ENCODE data around the gene DACT2.

DNA sequence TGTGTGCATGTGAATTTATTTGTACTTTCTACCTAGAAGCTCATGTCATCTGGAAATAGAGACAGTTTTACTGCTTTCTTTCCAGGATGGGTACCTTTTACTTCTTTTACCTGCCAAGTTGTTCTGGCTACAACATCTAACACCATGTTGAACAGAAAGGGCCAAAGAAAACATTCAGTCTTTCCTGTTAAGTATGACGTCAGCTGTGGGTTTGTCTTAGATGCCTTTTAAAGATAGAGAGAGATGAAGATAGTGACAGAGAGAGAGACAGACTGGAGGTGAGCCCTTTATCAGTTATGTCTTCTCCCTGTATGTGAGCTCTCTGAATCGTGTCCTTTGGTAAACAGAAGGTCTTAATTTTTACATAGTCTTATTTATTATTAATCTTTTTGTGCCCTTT is 3.4 kb upstream of the DACT2 start:
- TF ChIP-seq MYBL2 (CRISPR knock-in tag; IDR thresholded peaks at IDR 0.05) (no peak), JUN (CRISPR knock-in tag; IDR thresholded peaks at IDR 0.05) (no peak), ZNF671 (CRISPR knock-in tag; IDR thresholded peaks at IDR 0.05) (no peak)
- TF ChIP-seq, protein P1, sequence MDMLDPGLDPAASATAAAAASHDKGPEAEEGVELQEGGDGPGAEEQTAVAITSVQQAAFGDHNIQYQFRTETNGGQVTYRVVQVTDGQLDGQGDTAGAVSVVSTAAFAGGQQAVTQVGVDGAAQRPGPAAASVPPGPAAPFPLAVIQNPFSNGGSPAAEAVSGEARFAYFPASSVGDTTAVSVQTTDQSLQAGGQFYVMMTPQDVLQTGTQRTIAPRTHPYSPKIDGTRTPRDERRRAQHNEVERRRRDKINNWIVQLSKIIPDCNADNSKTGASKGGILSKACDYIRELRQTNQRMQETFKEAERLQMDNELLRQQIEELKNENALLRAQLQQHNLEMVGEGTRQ (CRISPR knock-in tag; IDR thresholded peaks at IDR 0.05), result no peak
- TF ChIP-seq, protein P2, sequence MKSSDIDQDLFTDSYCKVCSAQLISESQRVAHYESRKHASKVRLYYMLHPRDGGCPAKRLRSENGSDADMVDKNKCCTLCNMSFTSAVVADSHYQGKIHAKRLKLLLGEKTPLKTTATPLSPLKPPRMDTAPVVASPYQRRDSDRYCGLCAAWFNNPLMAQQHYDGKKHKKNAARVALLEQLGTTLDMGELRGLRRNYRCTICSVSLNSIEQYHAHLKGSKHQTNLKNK (CRISPR knock-in tag; IDR thresholded peaks at IDR 0.05), result no peak
- TF ChIP-seq, protein P3, sequence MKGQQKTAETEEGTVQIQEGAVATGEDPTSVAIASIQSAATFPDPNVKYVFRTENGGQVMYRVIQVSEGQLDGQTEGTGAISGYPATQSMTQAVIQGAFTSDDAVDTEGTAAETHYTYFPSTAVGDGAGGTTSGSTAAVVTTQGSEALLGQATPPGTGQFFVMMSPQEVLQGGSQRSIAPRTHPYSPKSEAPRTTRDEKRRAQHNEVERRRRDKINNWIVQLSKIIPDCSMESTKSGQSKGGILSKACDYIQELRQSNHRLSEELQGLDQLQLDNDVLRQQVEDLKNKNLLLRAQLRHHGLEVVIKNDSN (CRISPR knock-in tag; IDR thresholded peaks at IDR 0.05), result no peak
- TF ChIP-seq, protein P4, sequence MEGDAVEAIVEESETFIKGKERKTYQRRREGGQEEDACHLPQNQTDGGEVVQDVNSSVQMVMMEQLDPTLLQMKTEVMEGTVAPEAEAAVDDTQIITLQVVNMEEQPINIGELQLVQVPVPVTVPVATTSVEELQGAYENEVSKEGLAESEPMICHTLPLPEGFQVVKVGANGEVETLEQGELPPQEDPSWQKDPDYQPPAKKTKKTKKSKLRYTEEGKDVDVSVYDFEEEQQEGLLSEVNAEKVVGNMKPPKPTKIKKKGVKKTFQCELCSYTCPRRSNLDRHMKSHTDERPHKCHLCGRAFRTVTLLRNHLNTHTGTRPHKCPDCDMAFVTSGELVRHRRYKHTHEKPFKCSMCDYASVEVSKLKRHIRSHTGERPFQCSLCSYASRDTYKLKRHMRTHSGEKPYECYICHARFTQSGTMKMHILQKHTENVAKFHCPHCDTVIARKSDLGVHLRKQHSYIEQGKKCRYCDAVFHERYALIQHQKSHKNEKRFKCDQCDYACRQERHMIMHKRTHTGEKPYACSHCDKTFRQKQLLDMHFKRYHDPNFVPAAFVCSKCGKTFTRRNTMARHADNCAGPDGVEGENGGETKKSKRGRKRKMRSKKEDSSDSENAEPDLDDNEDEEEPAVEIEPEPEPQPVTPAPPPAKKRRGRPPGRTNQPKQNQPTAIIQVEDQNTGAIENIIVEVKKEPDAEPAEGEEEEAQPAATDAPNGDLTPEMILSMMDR (IDR thresholded peaks at IDR 0.05), result no peak
